IPS DF 6.9 (cell line): ENCODE results near the gene PARD3B.

Experiments
- DNase-seq: peaks from one replicate; pipeline ENCODE4 v3.0.0-alpha.2; 2013; ENCODE audit warnings: low read depth, low spot score
- H3K27ac ChIP-seq: one replicate; pipeline ENCODE4 v1.5.1; 2013; ENCODE audit warnings: low read length, control low read depth
- H3K27me3 ChIP-seq: 2 replicates; pipeline ENCODE4 v1.6.1; 2013; ENCODE audit warnings: mild to moderate bottlenecking, low read length; ENCODE audit not compliant: control insufficient read depth, insufficient read depth
- H3K36me3 ChIP-seq: 2 replicates; pipeline ENCODE4 v1.6.1; 2013; ENCODE audit warnings: low read length; ENCODE audit not compliant: control insufficient read depth, insufficient read depth
- H3K4me1 ChIP-seq: 2 replicates; pipeline ENCODE4 v1.6.1; 2013; ENCODE audit warnings: low read length; ENCODE audit not compliant: control insufficient read depth, insufficient read depth
- H3K4me3 ChIP-seq: 2 replicates; pipeline ENCODE4 v1.5.1; 2013; ENCODE audit warnings: mild to moderate bottlenecking, low read length
- H3K9me3 ChIP-seq: 2 replicates; pipeline ENCODE4 v1.6.1; 2013; ENCODE audit warnings: low read length, inconsistent platforms; ENCODE audit not compliant: control insufficient read depth, insufficient read depth
- WGBS: extraction: QIAGEN DNeasy Blood & Tissue Kit; methylation state at CpG from one replicate; pipeline ENCODE4 v1.1.7; 2013; ENCODE audit warnings: mixed read lengths, missing lambda C conversion rate; ENCODE audit not compliant: insufficient read length, insufficient coverage; 5-methylcytosine and 5-hydroxymethylcytosine counted together

Gene PARD3B

GRCh38 chr2:204586444-204587180 is 41.3 kb downstream of the PARD3B start:
- no peak for DNase-seq
- Histone ChIP-seq H3K9me3 (no peaks in the 10 kb centered on the region), H3K27ac (no peak overlapping the region), H3K36me3 (no peaks in the 10 kb centered on the region), H3K4me1 (no peaks in the 10 kb centered on the region; the same call in 1 of the 2 replicates), H3K4me3 (no peak overlapping the region), H3K27me3 (no peaks in the 10 kb centered on the region)
- no CpG with 5 or more reads among the region's 7 CpGs for WGBS

GRCh38 chr2:204590063-204590462 is 44.8 kb downstream of the PARD3B start:
- no peak for DNase-seq
- Histone ChIP-seq H3K9me3 (no peaks in the 10 kb centered on the region), H3K27ac (no peak overlapping the region), H3K36me3 (no peaks in the 10 kb centered on the region), H3K27me3 (no peaks in the 10 kb centered on the region), H3K4me1 (no peaks in the 10 kb centered on the region), H3K4me3 (no peak overlapping the region)
- no CpG with 5 or more reads among the region's 3 CpGs for WGBS

GRCh38 chr2:204591225-204591624 is 46.0 kb downstream of the PARD3B start:
- H3K27ac ChIP-seq: no peak overlapping the region
- no peak overlapping the region for H3K4me3 ChIP-seq
- no peaks in the 10 kb centered on the region for H3K4me1 ChIP-seq
- no peaks in the 10 kb centered on the region for H3K27me3 ChIP-seq
- no CpG with 5 or more reads among the region's 1 CpG for WGBS
- no peaks in the 10 kb centered on the region for H3K9me3 ChIP-seq
- DNase-seq: no peak
- no peaks in the 10 kb centered on the region for H3K36me3 ChIP-seq

- no peak for DNase-seq
- H3K27ac ChIP-seq: no peak overlapping the region
- WGBS: no CpG with 5 or more reads among the region's 2 CpGs
- no peaks in the 10 kb centered on the region for H3K4me1 ChIP-seq
- no peaks in the 10 kb centered on the region for H3K36me3 ChIP-seq
- no peaks in the 10 kb centered on the region for H3K9me3 ChIP-seq
- H3K4me3 ChIP-seq: no peak overlapping the region
- no peaks in the 10 kb centered on the region for H3K27me3 ChIP-seq
Observed at GRCh38 chr2:204604061-204604460, 58.8 kb downstream of the PARD3B start.

GRCh38 chr2:204608237-204608939 is 63.1 kb downstream of the PARD3B start:
- Histone ChIP-seq H3K4me3 (no peak overlapping the region), H3K27ac (no peak overlapping the region), H3K27me3 (no peaks in the 10 kb centered on the region), H3K9me3 (no peaks in the 10 kb centered on the region), H3K36me3 (no peaks in the 10 kb centered on the region), H3K4me1 (no peaks in the 10 kb centered on the region)
- DNase-seq: no peak
- no CpG with 5 or more reads among the region's 2 CpGs for WGBS

- Histone ChIP-seq H3K27ac (no peak overlapping the region), H3K27me3 (no peaks in the 10 kb centered on the region), H3K36me3 (no peaks in the 10 kb centered on the region), H3K4me3 (no peak overlapping the region), H3K9me3 (no peaks in the 10 kb centered on the region), H3K4me1 (no peaks in the 10 kb centered on the region)
- no peak for DNase-seq
- no CpG with 5 or more reads among the region's 5 CpGs for WGBS
Observed at GRCh38 chr2:204611017-204611631, 65.8 kb downstream of the PARD3B start.

GRCh38 chr2:204611764-204612163 is 66.5 kb downstream of the PARD3B start:
- no CpG with 5 or more reads among the region's 2 CpGs for WGBS
- Histone ChIP-seq H3K27me3 (no peaks in the 10 kb centered on the region), H3K4me3 (no peak overlapping the region), H3K4me1 (no peaks in the 10 kb centered on the region), H3K9me3 (no peaks in the 10 kb centered on the region), H3K36me3 (no peaks in the 10 kb centered on the region), H3K27ac (no peak overlapping the region)
- no peak for DNase-seq

GRCh38 chr2:204613635-204614034 is 68.4 kb downstream of the PARD3B start:
- WGBS: no CpG with 5 or more reads among the region's 1 CpG
- H3K9me3 ChIP-seq: no peaks in the 10 kb centered on the region
- no peak for DNase-seq
- H3K36me3 ChIP-seq: no peaks in the 10 kb centered on the region
- H3K4me1 ChIP-seq: no peaks in the 10 kb centered on the region
- H3K4me3 ChIP-seq: no peak overlapping the region
- no peak overlapping the region for H3K27ac ChIP-seq
- no peaks in the 10 kb centered on the region for H3K27me3 ChIP-seq

- Histone ChIP-seq H3K27ac (no peak overlapping the region), H3K4me3 (no peak overlapping the region), H3K9me3 (no peaks in the 10 kb centered on the region), H3K4me1 (no peaks in the 10 kb centered on the region), H3K27me3 (no peaks in the 10 kb centered on the region), H3K36me3 (no peaks in the 10 kb centered on the region)
- no CpG with 5 or more reads among the region's 4 CpGs for WGBS
- DNase-seq: no peak
Observed at GRCh38 chr2:204615456-204615855, 70.2 kb downstream of the PARD3B start.

GRCh38 chr2:204625135-204625534 is 79.9 kb downstream of the PARD3B start:
- H3K9me3 ChIP-seq: no peaks in the 10 kb centered on the region
- no peak for DNase-seq
- no CpG with 5 or more reads among the region's 2 CpGs for WGBS

More at GRCh38 chr2:204625135-204625534, 79.9 kb downstream of the PARD3B start:
- Histone ChIP-seq H3K36me3 (no peaks in the 10 kb centered on the region), H3K4me1 (no peaks in the 10 kb centered on the region), H3K4me3 (no peak overlapping the region), H3K27ac (no peak overlapping the region), H3K27me3 (no peaks in the 10 kb centered on the region)
